HG03558 (cell line): Measurements from ENCODE around the gene POLR2I.
"Not testable (repeated sequence)": the region's sequence is repeated elsewhere in the genome, so short reads cannot be mapped to it uniquely, and the experiment has no call there.

Source experiments
- ATAC-seq: cut with Tn5 transposase; IDR thresholded peaks from one replicate; pipeline ENCODE4 v1.9.1; 2021; ENCODE audit warnings: moderate number of reproducible peaks; ENCODE audit not compliant: unreplicated experiment; ENCODE audit errors: extremely low read depth

Gene POLR2I

GRCh38 chr19:36072081-36072480, 42.6 kb downstream of the POLR2I start:
- ATAC-seq: no peak

DNA sequence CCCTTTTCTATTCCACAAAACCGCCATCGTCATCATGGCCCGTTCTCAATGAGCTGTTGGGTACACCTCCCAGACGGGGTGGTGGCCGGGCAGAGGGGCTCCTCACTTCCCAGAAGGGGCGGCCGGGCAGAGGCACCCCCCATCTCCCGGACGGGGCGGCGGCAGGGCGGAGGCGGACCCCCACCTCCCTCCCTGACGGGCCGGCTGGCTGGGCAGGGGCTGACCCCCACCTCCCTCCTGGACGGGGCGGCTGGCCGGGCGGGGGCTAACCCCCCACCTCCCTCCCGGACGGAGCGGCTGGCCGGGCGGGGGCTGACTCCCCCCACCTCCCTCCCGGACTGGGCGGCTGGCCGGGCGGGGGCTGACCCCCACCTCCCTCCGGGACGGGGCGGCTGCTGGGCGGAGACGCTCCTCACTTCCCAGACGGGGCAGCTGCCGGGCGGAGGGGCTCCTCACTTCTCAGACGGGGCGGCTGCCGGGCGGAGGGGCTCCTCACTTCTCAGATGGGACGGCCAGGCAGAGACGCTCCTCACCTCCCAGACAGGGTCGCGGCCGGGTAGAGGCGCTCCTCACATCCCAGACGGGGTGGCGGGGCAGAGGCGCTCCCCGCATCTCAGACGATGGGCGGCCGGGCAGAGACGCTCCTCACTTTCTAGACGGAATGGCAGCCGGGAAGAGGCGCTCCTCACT, 45.7 kb downstream of the POLR2I start:
- not testable (repeated sequence) for ATAC-seq

- ATAC-seq: no peak
These were observed 47.0 kb downstream of the POLR2I start for GRCh38 chr19:36067681-36068080.

DNA sequence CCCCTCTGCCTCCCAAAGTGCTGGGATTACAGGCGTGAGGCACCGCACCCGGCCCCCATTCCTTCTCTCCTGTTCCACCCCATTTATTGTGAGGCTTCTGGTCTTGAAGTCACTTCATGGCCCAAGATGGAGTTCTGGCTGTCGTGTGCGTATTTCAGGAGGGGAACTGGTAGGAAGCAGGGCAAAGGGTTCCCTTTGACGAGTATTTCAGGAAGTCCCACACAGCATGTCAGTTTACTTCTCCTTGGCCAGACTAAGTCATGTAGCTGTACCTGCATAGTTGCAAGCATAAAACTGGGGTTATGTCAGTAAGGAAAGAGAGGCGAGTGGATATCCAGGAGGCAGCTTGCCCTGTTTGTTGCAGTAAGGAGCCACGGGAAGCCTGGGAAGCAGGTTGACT, 49.8 kb downstream of the POLR2I start:
- no peak for ATAC-seq
